MM.1S (cell line): Measurements from ENCODE around the gene TRIM66.

Experiments used
- CTCF ChIP-seq: fragments of 300-600 bp; sonication (generic); IDR thresholded peaks from 2 replicates; pipeline ENCODE4 v1.5.1; 2016; ENCODE audit warnings: antibody characterized with exemption, low read length, mixed read lengths
- EZH2 ChIP-seq: fragments of 300-600 bp; sonication (generic); optimal IDR thresholded peaks from 2 replicates; pipeline ENCODE3; 2017; ENCODE audit warnings: low read depth, mild to moderate bottlenecking, antibody characterized with exemption, low read length, mixed read lengths
- EZH2phosphoT487 ChIP-seq: fragments of 300-600 bp; sonication (generic); IDR thresholded peaks from 2 replicates; pipeline ENCODE4 v1.6.1; 2018; ENCODE audit warnings: antibody characterized with exemption, low read length

GRCh38 chr11:8593455-8593854 is 89.0 kb downstream of the TRIM66 start:
- no peak for TF ChIP-seq EZH2phosphoT487
- no peak for TF ChIP-seq EZH2
- no peak for TF ChIP-seq CTCF
